Activated T-cell treated with anti-CD3 and anti-CD28 coated beads for 4 hours (primary cell): ENCODE measurements around the gene TPP1.

ENCODE experiments used
- DNase-seq: peaks from one replicate; pipeline ENCODE4 v3.0.0-alpha.2; 2020

TPP1 gene

GRCh38 chr11:6626971-6627761, 7.9 kb upstream of the TPP1 start:
- DNase-seq, result no peak

DNA sequence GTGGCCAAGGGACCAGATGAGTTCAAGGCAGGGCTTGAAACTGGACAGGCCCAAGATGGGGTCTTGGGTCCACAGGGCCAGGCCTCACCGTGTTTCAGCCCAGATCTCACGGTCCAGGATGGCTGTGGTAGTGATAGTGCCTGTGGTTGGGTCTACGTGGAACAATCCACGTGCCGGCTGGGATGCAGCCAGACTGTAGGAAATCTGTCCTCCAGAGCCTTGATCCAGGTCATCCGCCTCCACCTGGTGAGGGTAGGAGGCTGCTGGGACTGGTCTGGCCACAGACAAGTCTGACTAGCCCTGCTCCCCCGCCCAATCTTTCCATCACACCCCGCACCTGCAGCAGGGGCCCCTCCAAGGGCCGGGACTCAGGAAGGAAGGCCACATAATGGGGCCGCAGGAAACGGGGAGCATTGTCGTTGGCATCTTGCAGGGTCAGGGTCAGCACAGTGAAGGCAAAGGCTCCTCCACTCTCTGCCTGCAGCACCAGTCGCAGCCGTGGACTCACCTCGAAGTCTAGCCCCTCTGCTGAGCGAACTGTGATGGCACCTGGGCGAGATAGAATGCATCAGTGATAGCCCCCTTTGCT, 6.7 kb upstream of the TPP1 start:
- no peak for DNase-seq

DNA sequence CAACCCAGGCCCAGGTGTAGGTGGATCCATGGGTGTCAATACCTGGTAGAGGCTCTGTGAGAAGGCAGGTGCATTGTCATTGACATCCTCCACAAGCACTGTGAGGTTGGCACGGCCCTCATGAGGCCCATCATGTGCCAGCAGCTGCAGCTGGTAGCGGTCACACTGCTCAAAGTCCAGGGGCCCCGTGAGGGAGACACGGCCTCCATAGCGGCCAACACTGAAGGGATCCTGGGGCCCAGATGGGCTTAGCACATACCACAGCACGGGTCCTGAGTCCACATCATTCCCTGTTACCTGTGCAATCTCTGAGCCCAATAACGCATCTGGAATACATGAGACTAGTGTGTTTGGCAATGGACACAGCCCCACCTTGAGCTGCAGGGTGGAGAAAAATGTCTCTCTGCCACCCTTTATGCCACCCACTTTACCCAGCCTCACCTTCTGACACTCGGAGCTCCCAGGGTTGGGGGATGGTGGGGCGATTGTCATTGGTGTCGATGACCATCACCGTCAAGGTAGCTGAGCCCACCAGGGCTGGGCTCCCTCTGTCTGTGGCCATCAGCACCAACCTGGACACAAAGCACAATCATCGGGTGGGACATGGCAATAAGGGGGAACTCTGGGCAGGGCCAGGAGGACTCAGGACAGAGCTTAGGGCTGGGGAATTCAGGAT, 6.1 kb upstream of the TPP1 start:
- DNase-seq, result no peak

GRCh38 chr11:6623391-6624363, 4.5 kb upstream of the TPP1 start:
- no peak for DNase-seq

DNA sequence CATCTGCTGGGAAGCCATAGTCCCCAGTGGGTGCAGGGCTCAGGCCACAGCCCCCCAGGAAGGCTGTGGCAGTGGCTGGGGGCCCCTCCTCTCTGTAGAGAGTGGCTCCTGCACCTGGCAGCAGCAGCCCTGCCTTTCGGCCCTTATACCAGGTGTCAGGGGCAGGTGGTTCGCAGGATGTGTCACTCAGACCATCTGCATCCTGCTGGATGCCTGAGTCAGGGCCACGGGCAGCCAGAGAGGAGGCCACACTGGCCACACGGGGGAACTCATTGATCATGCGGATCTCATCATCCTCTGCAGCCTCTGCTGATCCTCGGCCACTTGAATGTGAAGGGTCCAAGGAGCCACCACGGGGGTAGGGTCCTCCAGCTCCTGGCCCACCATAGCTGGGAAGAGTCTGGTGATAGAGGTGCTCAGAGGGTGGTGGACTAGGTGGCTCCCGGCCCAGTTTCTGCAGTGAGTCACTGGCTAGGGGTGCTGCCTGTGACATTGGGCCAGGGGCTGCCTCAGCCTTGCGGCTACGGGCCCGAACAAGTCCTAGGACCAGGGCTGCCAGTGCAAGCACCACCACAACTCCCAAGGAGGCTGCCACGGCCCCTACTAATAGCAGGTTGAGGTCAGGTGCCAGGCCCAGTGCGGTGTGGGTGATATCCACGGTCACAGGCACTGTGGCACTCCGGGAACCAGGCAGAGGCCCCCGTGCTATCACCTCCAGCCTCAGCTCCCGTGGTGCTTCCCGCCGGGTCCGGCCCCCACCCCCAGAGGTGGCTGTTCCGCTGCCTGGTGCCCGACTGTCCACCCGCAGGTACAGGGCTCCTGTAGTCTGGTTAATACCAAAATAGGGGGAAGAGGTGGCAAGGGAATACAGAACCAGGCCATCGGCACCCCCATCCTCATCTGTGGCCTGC, 3.3 kb upstream of the TPP1 start:
- DNase-seq, result no peak

DNA sequence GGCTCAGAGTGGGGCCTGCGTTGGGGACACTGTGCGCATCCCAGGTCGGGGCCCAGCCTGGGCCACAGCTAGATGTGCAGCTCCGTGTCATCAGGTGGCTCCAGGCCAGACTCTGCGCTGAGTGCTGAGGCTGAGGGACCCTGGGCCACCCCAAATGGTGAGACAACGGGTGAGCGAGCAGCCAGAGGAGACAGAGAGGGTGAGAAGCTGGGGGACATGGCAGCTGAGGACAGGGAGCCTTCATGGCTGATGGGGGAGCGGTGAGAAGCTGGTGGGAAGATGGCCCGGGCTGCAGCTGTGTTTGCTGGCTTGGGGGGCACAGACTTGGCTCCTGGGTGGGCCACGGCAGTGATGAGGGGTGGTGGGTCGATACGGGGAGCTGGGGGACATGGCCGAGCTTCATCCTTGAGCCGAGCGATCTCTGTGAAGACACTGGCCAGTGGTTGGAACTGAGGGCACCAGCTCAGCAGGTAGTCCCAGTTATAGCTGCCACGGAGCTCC, 2.5 kb upstream of the TPP1 start:
- DNase-seq, result no peak

- no peak for DNase-seq
Observed at GRCh38 chr11:6620636-6621035, 1.4 kb upstream of the TPP1 start.

DNA sequence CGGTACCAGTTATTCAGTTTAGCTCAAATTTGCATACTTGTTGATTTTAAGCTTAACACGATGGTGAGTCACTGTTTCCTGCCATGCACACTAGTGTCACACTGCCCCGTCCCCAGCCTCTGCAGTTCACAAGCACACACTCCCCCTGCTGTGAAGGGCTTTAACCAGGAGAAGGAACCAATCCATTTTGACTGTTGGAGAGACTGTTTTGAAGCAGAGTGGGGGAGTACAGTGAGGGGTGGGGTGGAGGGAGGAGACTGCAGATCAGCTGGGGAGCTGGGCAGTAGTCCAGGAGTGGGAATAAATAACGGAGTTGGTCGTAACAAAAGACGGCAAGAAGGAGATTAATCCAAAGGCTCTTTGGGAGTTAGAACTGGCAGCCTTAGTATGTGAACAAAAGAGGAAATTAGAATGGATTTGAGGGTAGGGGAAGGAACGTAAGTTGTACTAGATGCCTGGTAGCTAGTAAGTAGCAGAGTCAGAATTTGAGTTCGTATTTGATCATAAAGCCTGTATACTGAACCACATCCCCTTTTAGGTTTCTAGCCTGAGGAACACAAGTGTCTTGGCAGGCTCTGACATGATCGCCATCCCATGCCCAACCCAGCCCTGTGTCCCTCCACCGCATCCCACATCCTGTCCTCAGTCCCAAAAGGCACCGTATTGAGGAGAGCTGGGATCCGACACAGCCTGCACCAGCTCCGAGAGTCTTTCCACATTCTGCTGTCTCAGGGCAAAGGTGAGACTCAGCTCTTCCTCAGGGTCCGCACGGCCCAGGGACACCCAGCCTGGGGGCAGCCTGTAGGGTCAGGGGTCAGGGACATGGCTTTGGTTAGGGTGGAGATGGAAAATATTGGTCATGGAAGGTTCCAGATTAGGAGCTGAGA, 862 bp downstream of the TPP1 start:
- DNase-seq, result peak; percentile 58

GRCh38 chr11:6617315-6617781, 1.9 kb downstream of the TPP1 start:
- DNase-seq, result no peak

GRCh38 chr11:6616596-6617250, 2.5 kb downstream of the TPP1 start:
- DNase-seq, result no peak

GRCh38 chr11:6615882-6616585, 3.2 kb downstream of the TPP1 start:
- DNase-seq, result no peak

DNA sequence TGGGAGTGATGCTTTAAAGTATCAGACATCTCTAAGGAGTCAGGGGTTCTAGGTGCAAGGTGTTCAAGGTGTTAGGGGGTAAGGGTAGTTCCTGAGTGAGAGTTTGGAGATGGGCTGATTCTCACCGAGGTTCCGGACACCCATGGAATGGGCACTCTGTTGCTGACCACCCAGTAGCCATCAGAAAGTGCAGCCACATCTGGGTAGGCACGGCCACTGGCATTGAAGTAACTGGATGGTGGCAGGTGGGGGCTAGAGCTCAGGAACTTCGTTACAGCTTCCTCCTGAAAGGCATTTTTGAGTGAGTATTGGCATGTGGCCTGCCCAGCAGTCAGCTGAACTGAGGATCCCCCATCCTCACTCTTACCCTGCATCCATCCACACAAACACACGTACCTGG, 4.2 kb downstream of the TPP1 start:
- DNase-seq, result no peak

- DNase-seq, result no peak
Observed at GRCh38 chr11:6614446-6614845, 4.8 kb downstream of the TPP1 start.

GRCh38 chr11:6613496-6613895, 5.7 kb downstream of the TPP1 start:
- no peak for DNase-seq

DNA sequence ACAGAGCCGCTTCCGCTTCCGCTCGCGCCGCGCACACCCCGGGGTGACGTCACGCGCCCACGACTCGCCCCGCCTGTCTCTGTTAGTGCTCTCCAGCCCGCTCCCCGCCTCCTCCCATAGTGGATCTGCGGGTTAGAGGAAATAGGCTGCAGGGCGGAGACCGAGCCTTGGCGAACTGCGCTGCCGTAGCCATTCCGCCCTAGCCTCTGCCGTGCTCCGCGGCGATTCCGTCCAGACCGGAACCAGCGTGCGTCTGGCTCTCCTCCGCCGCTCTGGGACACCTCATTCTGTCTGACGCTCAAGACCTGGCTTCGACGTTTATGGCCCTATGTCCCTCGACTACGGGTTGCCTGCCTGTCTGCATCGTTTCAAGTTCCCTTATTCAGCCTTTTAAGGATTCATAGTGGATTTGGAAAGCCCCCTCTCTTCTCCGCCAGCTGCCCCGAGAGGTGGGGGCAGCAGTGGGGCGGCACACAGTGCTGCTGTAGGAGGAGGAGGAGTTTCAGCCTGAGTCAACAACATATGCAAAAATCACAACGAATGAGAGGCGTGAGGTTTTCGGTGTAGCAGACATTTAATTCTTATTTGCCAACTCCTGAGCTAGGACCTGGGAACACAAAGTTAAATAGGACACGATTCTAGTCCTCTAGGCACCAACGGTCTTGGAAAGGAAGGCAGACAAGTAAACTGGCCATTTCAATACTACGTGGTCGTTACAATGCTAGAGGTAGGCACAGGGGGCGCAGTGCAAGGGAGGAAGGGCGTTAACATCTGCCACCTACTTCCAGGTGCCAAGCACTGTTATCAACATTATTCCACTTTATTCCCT, 6.8 kb downstream of the TPP1 start, which contains the start of gene TAF10:
Gene TAF10 (minus strand): TSS at position 4 of the 829 bp plus-strand sequence. CDS start 27 bp downstream, outside the sequence.
- peak; percentile 93 for DNase-seq

- no peak for DNase-seq
Observed at GRCh38 chr11:6611963-6612212, 7.3 kb downstream of the TPP1 start.

GRCh38 chr11:6611092-6611962, 7.9 kb downstream of the TPP1 start:
- no peak for DNase-seq
